Umbilical cord (tissue), 2 donors: ENCODE results near the gene ATP8B3. TPM values are rescaled to one million over a fixed set of nuclear protein-coding genes. Genes with fewer than 3 reads are reported as not detected.
"Not testable (repeated sequence)": the region's sequence is repeated elsewhere in the genome, so short reads cannot be mapped to it uniquely, and the experiment has no call there.

ENCODE experiments used
- DNase-seq: peaks from one replicate; pipeline ENCODE4 v3.0.0-alpha.2; 2015; ENCODE audit warnings: low spot score
- total RNA-seq: library from RNA; depleted of rRNA; stranded (reverse); fragments of >200 nt; gene quantifications from one replicate; pipeline ENCODE4 v1.2.3, GENCODE V29; 2014; ENCODE audit warnings: low replicate concordance; ENCODE audit not compliant: insufficient read depth

Gene ATP8B3
- total RNA-seq, 1 donor from 2014 or later = 1.9 TPM

DNA sequence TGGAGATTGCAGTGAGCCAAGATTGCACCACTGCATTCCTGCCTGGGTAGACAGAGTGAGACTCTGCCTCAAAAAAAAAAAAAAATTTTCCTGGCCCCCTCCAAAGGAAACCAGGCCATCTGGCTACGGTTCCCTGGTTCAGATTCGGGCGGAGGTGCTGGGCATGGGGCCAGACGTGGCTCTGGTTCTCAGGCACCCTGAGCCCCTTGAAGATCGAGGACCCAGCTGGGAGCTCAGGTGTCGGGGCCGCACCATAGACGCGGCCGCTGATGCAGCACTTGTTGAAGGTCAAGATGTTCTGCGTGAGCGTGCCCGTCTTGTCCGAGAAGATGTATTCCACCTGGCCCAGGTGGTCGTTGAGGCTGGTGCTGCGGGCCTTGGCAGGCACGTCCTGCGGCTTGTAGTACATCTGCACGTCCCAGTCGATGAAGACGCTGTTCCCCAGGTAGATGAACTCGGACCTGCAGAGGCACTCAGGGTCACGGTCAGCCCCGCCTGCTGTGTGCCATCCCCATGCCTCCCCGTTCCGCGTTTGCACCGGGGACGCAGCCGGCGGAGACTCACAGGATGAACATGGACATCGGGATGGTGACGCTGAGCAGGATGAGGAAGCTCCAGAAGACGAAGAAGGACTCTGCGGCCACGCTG lies 12.3 kb downstream of the ATP8B3 start:
- no peak for DNase-seq

DNA sequence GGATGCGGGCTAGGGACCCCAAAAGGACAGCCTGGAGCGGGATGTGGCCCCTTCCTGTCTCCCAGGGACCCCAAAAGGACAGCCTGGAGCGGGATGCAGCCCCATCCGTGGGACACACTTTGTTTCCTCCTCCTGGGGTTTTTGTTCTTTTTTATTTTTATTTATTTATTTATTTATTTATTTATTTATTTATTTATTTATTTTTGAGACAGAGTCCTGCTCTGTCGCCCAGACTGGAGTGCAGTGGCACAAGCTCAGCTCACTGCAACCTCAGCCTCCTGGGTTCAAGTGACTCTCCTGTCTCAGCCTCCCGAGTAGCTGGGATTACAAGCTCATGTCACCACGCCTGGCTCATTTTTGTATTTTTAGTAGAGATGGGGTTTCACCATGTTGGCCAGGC lies 14.8 kb downstream of the ATP8B3 start:
- DNase-seq = not testable (repeated sequence)

DNA sequence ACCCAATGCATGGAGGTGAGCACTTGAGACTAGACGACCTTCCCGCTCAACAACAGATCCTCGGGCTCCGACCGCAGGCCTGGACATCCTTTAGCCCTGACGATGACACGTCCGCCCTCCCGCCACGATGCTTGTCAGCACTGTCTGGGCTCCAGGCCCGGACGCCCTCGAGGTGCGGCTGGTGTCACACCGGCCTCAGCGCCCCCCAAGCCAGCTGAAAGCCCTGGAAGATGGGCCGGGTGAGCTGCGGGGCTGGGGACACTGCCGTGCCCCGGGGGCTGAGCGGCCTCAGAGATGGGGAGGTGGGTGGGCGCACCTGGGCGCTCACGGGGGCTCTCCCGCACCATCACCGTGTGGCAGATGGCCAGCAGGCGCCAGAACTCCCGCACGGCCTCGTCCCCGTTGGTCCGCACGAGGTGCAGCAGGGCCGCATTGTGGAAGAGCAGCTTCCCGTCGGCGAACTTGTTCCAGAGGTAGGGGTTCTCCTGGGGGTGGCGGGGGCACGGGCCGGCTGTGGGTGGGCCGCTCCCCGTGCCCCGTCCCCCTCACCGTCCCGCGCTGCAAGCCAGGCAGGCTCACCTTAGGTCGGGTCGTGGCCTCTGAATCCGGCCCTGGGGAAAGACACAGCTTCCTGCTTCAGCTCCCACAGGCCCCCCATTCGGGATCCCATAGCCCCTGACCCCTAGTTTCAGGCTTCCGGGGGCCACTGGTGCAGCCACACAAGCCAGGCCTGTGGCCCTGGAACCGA lies 15.5 kb downstream of the ATP8B3 start:
- DNase-seq = no peak

DNA sequence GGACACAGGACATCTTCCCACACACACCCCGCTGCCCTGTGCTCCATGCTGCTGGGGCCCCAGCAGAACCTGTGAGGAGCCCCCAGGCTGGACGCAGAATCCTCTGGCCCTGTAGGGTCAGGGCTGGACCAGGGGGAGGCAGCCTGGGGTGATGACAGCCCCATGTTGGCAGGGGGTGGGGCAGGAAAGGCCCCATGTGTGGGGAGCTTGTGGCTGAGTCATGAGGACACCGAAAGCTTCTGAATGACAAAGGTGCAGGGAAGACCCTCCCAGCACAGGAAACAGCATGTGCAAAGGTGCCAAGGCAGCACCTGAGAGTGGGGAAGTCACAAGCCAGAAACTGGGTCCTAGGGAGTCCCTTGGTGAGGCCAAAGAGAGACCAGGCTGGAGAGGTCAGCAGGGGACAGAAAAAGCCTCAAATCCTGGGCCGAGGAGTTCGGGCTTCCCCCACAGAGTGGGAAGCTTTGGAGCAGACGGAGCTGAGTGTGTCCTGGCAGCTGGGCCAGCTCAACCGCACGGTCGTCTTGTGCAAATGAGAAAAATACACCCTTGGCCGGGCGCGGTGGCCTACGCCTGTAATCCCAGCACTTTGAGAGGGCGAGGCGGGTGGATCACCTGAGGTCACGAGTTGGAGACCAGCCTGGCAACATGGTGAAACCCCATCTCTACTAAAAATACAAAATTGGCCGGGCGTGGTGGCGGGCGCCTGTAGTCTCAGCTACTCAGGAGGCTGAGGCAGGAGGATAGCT lies 17.5 kb downstream of the ATP8B3 start:
- DNase-seq = no peak

DNA sequence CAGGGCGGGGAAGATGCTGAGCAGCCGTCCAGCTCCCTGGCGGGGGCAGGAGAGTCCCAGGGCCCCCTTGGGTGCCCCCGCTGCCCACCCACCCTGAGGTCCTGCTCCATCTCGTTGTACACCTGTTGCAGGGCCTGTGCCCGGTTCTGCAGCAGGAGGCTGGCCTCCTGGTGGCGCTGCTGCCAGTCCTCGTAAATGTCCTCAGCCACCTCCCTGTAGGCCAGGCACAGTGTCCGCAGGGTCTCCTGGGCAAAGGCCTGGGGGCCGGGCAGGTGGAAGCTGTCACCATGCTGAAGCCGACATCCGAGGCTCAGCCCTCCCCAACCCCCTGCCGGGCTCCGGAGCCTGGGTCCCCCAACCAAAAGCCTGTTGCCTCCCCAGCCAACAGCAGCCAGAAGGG lies 20.2 kb downstream of the ATP8B3 start:
- no peak for DNase-seq

DNA sequence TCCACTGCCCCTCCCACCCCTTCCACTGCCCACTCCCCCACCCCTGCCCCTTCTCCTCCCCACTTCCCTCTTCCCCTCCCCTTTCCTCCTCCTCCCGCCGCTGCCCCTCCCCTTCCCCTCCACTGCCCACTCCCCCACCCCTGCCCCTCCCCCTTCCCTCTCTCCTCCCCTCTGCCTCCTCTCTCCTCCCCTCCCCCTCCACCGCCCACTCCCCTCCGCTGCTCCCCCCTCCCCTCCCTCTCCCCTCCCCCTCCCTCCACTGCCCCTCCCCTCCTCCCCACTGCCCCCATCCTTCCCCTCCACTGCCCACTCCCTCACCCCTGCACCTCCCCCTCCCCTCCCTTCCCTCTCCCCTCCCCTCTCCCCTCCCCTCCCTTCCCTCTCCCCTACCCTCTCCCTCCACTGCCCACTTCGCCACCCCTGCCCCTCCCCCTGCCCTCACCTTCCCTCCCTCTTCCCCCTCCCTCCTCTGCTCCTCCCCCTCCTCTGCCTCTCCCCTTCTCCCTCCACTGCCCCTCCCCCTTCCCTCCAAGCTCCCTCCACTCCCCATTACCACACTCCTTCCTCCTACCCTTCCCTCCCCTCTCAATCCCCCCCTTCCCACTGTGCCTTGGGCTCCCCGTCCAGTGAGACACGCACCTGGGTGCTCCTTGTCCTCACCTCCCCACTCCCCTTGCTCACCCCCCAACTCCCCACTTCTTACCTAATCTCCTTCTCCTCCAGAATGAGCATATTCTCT lies 21.9 kb downstream of the ATP8B3 start:
- DNase-seq = no peak

DNA sequence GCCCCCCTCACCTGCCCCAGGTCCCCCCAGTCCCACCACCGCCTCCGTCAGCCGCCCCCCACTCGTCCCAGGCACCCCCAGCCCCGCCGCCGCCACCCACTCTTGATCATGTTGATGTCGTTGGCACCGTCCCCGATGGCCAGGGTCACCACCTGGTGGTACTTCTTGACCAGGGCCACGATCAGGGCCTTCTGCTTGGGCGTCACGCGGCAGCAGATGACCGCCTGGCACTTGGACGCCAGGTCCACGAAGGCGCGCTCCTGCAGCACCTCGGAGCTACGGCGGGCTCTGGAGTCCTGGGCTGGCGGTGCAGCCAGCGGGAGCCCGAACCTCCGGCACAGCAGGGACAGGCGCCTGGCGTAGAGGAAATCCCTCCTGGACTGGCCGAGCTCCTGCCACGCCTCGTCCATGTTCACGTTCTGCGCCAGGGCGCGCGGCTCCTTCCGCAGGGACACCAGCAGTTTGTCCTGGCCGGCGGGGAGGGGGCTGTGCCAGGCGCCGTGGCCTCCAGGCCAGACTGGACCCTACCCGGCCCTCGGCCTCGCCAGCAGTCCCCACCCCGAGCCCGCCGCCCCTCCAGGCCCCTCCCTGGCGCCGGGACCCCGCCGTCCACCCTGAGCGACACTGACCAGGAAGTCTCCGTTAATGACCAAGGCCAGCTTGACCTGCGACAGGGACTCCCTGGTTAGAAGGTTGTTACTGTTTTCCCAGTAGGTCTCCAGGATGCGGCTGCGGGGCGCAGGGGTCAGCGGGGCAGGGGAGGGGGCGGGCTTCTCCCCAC lies 22.6 kb downstream of the ATP8B3 start:
- no peak for DNase-seq

DNA sequence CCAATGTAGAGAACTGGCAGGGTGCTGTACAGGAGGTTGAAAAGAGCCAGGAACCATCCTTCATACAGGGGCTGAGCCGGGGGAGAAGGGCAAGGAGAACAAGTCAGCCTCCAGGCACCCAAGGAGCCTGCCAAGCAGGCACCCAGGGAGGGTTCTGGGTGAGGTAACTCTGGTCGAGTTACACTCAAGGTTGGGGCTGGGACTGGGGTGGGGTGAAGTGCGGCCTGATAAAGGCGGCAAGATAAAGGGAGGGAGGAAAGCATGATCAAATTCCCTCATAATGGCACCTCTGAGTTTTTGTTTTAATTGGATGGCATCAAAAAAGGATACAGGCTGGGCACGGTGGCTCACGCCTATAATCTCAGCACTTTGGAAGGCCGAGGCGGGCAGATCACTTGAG lies 25.0 kb downstream of the ATP8B3 start:
- DNase-seq = no peak

DNA sequence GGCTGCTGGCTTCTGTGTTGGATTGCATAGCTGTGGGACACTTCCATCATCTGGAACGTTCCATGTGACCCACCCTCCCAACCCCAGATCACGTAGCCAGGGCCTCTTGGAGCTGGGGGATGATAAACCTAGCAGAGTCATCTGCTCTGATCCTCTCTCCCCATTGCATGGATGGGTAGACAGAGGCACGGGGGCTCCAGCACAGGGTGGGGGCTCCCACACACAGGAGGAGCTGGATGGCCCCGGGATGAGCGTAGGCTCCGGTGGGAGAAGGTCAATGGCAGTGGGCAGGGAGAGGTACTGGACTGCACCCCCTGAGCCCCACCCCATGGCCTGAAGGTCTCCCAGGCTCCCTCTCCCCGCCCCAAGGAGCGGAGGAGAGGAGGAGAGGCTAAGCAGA lies 25.4 kb downstream of the ATP8B3 start:
- no peak for DNase-seq

DNA sequence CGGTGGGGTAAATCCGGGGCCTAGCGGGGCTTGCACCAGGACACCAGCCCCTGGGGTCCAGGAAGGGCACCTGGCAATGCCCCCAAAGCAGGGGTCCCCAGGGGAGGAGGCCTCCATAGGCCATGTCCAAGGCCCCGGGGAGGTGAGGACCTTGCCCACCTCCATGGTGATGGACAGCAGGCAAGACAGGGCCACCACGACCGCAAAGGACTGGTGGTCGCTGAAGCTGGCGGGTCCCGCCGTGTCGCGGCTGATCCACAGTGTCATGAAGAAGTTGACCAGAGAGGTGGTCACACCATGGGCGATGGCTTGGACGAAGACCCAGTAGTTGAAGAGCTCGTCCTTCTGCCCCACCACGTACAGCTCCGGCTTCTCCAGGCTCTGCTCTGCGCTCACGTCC lies 26.8 kb downstream of the ATP8B3 start:
- DNase-seq = no peak

DNA sequence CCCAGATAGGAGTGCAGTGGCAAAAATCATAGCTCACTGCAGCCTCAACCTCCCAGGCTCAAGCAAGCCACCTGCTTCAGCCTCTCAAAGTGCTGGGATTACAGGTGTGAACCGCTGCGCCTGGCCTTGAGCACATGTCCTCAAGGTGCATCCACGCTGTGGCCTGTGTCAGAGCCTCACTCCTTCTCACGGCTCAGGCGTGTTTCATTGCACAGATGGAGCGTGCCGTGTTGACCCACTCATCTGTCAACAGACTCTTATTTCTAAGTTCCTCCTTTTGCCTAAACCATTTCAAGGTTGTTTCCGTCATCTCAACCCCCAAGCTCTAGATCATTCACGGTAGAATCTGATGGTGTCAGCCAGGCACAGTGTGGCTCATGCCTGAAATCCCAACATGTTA lies 28.2 kb downstream of the ATP8B3 start:
- no peak for DNase-seq

DNA sequence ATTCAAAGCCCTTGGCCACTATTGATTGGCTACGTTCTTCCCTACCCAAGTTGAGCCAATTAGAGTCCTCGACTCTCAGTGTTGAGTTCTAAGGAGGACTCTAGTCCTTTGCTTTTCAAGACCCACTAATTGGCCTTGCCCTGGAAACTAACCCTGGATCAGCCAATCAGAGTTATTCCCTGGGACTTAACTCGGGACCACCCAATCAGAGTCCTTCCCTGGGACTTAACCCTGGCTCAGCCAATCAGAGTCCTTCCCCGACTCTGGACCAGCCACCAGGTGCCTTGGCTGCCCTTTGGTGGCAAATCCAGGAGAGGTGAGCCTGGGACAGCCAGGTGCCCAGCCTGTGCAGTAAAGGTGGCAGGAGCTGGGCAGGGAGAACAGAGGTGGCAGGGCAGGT lies 28.7 kb downstream of the ATP8B3 start:
- DNase-seq = no peak

DNA sequence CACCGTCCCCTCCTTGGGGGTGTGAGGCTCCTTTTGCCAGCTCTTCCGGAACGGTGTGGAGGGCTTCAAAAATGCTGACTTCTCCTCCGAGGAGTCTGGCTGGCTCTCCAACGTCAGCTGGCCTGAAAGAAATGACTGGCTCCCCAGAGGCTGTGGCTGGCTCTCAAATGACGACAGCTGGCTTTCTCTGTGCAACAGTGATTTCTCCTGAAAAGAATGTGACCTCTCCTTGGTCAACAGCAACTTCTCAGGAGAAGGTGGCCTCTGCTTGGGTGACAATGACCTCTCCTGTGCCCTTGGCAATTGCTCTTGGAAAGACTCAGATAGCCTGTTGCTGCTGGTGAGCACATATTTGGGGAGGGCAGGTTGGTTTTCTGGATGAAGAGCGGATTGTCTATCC lies 29.6 kb downstream of the ATP8B3 start:
- no peak for DNase-seq

DNA sequence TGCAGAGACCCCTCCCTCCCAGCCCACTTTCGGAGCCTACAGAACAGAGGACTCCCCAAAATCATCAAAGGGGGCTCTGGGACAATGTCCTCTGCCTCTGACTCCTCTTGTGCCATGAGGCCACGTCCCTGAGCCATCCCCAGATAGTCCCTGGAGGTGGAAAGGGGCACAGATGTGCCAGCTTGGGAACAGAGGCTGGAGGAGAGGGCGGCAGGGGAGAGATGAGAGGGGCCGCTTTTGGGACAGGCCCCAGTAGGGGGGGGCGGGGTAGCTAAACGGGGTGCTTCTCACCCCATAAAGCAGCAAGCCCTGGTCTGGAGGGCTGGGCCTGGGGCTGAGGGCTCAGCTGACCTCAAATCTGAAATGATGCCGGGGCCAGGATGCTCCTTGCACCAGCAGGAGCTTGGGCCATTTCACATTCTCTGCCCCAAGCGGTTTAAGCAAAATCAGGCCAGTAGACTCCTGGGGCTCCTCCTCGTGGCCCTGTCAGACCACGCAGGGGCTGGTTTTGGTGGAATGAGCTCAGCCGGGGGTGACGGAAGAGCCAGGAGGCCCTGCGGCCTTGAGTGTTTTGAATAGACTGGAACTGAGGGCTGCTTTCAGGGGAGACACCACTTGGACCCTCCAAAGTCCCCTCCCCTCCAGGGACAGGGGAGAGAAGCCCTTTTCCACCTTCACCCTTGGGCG lies 31.7 kb downstream of the ATP8B3 start:
- DNase-seq = no peak

DNA sequence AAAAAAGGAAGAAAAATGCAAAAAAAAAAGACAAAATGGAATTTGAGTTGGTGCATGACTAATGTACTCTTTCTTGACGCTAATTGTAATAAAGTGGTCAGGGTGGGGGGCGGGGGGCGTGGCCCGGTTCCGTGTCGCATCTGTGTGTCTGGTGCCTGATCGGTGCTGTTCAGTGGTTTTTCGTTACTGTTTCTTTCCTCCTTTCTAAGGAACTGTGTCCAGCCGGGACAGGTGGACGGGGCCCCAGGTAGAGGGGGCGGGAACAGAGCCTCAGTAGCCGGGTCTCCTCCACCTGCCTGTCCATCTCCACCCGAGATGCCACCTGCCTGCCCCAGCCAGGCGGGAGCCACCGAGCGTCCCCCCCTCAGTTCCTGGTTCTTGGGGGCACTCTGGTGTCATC lies 32.5 kb downstream of the ATP8B3 start:
- DNase-seq = no peak

DNA sequence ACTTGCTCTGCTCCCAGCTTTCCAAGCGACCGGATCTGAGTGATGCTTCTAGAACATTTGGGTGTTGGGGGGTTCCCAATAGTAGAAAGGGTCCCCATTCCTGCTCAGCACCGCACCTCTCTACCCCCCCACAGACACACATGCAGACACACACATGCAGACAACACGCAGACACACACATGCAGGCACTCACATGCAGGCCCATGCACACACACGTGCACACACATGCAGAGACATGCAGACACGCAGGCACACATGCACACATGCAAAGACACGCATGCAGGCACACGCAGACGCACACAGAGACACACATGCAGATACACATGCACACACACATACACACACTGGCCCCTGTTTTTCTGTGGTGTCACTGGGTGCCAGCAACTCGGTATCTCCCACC lies 34.9 kb downstream of the ATP8B3 start:
- no peak for DNase-seq

DNA sequence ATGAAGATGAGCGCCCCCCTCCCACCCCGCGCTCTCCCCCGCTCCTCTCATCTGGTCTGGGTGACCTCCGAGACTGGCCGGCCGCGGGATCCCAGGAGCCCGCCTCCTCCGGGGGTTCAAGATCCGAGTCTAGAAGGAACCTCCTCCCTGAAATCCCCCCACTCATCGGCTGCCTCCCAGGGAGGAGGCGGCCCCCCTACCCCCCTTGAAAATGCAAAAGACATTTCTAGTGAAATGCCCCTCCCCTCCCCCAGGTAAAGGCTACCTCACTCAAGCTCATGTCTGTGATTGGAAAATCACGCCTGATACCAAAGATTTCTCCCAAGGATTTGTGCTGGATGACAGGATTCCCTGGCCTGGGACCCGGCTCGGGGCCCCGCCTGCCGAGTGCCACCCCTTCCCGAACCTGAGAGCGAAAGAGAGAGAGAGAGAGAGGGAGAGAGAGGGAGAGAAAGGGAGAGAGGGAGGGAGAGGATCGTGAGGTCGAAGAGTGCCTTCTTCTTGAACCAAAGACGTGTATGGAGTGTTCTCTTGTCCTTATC lies 35.4 kb downstream of the ATP8B3 start:
- no peak for DNase-seq

DNA sequence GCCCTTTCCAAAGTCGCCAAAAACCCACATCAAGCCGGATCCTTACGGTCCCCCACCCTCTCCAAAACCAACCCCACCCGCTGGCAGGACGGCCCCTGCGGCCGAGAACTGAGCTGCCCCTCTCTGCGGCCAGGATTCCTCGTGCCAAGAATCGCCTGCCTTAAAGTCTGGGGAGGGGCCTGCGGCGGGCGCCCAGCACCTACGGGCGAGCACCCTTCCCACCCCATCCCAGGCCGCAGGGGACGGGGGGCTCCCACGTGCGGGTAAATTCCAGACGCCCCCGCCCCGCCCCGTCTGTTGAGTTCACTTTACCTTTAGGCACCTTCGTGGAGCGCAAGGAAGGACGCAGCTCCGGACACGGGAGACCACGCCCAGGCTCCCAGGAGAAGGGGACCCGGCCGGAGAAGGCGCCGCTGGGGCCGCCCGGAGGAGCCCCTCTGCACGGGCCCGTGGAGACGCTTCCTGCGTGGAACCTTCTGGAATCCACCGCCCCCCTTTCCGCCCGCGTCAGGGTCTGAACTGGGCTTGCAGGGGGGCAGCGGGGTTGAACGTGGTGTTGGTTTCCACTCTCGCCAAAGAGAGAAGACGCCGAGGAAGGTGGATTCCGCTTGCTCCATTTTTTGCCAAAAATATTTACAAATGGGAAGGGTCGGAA lies 36.0 kb downstream of the ATP8B3 start:
- DNase-seq = no peak

DNA sequence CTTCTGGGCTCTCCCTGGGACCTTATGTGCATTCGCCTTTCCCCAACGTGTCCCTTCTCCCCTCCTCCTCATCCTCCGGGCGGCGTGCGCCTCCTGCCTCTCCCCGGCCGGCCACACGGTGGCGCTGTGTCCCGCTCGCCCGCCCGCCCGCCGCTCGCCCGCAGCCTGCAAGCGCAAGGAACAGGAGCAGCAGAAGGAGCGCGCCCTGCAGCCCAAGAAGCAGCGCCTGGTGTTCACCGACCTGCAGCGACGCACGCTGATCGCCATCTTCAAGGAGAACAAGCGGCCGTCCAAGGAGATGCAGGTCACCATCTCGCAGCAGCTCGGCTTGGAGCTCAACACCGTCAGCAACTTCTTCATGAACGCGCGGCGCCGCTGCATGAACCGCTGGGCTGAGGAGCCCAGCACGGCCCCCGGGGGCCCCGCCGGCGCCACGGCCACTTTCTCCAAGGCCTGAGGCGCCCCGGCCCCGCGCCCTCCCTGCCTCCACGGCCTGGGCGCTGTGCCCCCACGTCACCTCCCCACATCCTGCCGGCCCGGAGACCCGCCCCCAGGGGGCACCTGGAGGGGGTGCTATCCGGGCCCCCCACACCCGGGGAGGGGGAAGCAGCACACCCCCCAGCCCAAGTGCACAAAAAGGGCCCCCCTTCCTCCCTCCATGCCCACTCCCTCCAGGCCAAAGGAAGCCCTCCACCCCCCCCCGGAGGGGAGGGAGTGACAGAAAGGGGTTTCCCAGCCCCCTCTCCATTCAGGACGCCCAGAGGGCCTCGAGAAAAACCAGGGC lies 36.9 kb downstream of the ATP8B3 start:
- DNase-seq = no peak
